Measurements from ENCODE around the gene TSPYL4. TPM values are rescaled to one million over a fixed set of nuclear protein-coding genes. Genes with fewer than 3 reads are reported as not detected.
A peak's percentile ranks its signal among the peaks of the same experiment; 100 is the strongest.

Gene TSPYL4
- total RNA-seq, 3 donors from 2014 or later = 6.1 to 16.8 (median 9.5) TPM

DNA sequence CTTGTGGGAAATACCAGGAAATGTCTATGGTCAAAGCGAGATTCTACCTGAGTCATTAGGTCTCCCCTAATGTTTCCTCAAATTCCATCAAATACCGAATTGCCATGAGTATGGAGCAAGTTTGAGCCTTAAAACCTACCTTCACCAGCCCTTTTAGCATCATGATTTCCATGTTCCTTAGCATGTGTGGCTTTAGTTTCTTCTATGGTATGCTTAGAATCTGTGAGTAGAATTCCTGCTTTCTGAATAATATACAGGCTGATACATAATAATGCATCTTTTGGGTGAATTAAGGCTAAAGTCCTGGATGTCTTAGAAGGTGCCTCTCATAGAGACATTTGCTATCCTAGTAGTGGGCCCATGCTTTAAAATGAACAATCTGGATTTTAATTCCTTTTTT, 32.0 kb downstream of the TSPYL4 start:
- Histone ChIP-seq H3K4me1 (ENCODE audit: low read depth) (no peaks in the 10 kb centered on the region), H3K4me3 (no peak overlapping the region), H3K36me3 (ENCODE audit: low read depth) (no peaks in the 10 kb centered on the region), H3K9me3 (no peaks in the 10 kb centered on the region)
- ATAC-seq = no peak
- intact Hi-C loops (cut with DNase I, micrococcal nuclease) = no loop called here
- TF ChIP-seq, protein P1, sequence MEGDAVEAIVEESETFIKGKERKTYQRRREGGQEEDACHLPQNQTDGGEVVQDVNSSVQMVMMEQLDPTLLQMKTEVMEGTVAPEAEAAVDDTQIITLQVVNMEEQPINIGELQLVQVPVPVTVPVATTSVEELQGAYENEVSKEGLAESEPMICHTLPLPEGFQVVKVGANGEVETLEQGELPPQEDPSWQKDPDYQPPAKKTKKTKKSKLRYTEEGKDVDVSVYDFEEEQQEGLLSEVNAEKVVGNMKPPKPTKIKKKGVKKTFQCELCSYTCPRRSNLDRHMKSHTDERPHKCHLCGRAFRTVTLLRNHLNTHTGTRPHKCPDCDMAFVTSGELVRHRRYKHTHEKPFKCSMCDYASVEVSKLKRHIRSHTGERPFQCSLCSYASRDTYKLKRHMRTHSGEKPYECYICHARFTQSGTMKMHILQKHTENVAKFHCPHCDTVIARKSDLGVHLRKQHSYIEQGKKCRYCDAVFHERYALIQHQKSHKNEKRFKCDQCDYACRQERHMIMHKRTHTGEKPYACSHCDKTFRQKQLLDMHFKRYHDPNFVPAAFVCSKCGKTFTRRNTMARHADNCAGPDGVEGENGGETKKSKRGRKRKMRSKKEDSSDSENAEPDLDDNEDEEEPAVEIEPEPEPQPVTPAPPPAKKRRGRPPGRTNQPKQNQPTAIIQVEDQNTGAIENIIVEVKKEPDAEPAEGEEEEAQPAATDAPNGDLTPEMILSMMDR (IDR thresholded peaks at IDR 0.05) = no peak
- DNase-seq = no peak

DNA sequence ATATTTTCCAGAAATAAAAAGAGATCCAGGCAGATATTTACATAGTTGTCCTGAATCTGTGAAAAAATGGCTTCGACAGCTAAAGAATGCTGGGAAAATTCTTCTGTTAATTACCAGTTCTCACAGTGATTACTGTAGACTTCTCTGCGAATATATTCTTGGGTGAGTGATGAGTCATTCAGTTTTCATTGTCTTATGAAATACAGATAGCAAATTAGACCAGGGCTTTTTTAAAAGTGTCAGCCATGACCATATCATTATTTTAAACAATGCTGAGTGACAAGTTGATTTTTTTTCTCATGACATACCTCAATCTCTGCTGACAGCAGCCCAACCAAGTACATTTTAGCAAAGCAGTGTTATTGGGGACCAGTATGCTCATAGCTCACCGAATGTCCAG, 32.8 kb downstream of the TSPYL4 start:
- no peak overlapping the region for H3K4me3 ChIP-seq
- TF ChIP-seq, protein P1 (IDR thresholded peaks at IDR 0.05) = no peak
- no peaks in the 10 kb centered on the region for H3K4me1 ChIP-seq (ENCODE audit: low read depth)
- ATAC-seq = no peak
- no peaks in the 10 kb centered on the region for H3K36me3 ChIP-seq (ENCODE audit: low read depth)
- H3K9me3 ChIP-seq = no peaks in the 10 kb centered on the region
- intact Hi-C loops (cut with DNase I, micrococcal nuclease) = no loop called here
- no peak for DNase-seq

GRCh38 chr6:116218866-116219265, 35.0 kb downstream of the TSPYL4 start:
- intact Hi-C loops (cut with DNase I, micrococcal nuclease) = no loop called here
- Histone ChIP-seq H3K4me3 (no peak overlapping the region), H3K9me3 (no peaks in the 10 kb centered on the region), H3K36me3 (ENCODE audit: low read depth) (no peaks in the 10 kb centered on the region), H3K4me1 (ENCODE audit: low read depth) (no peaks in the 10 kb centered on the region)
- ATAC-seq = no peak
- TF ChIP-seq, protein P1 (IDR thresholded peaks at IDR 0.05) = no peak
- no peak for DNase-seq

DNA sequence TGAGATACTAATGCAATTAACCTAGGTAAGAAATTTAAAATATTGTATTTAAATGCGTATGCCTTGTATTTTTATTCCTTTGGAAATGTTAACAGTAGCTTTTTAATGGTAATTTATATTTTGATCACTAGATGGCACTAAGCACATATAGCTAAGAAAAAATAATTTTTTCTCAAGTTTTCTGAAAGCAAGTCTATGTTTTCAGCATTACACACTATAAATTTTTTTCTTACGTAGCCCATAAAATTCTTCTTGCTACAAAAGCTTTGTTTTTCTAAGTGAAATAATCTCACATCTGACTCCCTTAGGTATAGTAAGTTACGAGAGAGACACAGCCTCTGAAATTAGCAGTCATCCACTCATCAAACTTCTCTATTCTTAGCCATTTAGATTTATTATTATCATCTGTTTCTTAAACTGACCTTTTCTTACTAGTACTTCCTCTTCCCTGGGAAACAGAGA, 35.7 kb downstream of the TSPYL4 start:
- DNase-seq (no peak), ATAC-seq (no peak)
- no peak overlapping the region for H3K4me3 ChIP-seq
- no peaks in the 10 kb centered on the region for H3K9me3 ChIP-seq
- no peaks in the 10 kb centered on the region for H3K4me1 ChIP-seq (ENCODE audit: low read depth)
- TF ChIP-seq, protein P1 (IDR thresholded peaks at IDR 0.05) = no peak
- no peaks in the 10 kb centered on the region for H3K36me3 ChIP-seq (ENCODE audit: low read depth)
- intact Hi-C loops (cut with DNase I, micrococcal nuclease) = no loop called here

GRCh38 chr6:116217069-116217468, 36.8 kb downstream of the TSPYL4 start:
- DNase-seq = no peak

More at GRCh38 chr6:116217069-116217468, 36.8 kb downstream of the TSPYL4 start:
- Histone ChIP-seq H3K9me3 (no peaks in the 10 kb centered on the region), H3K4me1 (ENCODE audit: low read depth) (no peaks in the 10 kb centered on the region), H3K36me3 (ENCODE audit: low read depth) (no peaks in the 10 kb centered on the region), H3K4me3 (no peak overlapping the region)
- ATAC-seq = peak; percentile 51
- intact Hi-C loops (cut with DNase I, micrococcal nuclease) = no loop called here
- TF ChIP-seq, protein P1 (IDR thresholded peaks at IDR 0.05) = peak; percentile 20

Data from mucosa of descending colon (tissue), 3 donors.